OCI-M1 (cell line): ENCODE measurements around the gene FOXB1.

Experiments
- DNase-seq: peaks from one replicate; lab custom pipeline; 2025; lab: John Stamatoyannopoulos, UW

FOXB1 gene

GRCh38 chr15:59998950-59999611 lies 5.0 kb upstream of the FOXB1 start:
- peak; percentile 13 for DNase-seq

DNA sequence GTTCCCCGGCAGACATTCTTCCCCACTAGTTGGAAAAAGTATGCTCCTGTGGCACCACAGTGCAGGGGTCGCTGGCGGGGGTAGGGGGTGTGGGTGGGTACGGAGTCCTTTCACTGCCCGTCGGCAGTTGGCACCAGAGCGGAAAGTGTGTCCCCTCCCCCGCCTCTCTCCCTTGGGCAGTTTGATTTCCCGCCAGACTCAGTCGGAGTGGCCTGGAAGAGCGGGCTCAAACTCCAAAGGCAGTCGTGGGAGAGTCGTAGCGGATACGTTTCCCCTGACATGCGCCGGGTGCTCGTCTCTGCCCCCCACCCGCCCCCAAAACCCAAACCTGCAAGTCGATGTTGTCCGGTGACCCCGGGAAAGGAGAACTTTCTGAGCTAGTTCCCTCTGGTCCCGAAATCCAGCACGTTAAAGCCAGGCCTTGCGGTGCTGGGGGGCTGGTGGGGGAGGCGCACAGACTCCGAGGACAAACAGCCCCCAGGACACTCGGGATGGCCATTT lies 4.4 kb upstream of the FOXB1 start:
- DNase-seq = no peak

DNA sequence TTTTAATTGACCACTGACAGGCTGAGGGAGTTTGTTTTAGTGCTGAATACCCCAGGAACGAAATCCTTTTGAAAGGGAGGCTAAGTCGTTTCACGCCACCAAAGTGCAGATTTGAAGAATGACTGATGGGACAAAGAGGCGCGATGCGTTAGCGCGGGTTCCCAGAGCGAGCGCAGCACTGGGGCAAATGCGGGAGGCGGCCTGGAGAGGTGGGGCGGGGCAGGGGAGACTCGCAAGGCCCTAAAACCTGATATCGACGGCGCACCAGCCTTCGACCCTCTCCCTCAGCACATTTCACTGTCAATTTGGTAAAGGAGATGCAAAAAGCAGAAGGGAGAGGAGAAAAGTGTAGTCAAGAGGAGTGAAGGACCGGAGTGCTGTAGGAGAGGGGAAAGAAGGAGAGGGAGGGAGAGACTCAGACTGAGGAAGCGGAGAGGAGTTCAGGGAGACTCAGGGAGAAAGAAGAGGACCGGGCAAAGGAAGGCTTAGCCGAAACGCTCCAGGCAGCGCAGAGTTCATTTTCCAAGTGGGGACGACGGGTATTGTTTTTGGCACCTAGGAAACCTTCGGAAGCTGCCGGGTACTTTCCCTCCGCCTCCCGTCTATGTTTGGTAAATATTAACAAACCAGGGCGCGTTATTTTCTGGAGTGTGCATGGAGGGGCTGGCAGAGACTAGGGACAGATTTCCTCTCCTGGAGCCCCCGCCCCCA lies 3.8 kb upstream of the FOXB1 start:
- no peak for DNase-seq

- DNase-seq = no peak
Measured at GRCh38 chr15:60000824-60001609, 3.1 kb upstream of the FOXB1 start.

DNA sequence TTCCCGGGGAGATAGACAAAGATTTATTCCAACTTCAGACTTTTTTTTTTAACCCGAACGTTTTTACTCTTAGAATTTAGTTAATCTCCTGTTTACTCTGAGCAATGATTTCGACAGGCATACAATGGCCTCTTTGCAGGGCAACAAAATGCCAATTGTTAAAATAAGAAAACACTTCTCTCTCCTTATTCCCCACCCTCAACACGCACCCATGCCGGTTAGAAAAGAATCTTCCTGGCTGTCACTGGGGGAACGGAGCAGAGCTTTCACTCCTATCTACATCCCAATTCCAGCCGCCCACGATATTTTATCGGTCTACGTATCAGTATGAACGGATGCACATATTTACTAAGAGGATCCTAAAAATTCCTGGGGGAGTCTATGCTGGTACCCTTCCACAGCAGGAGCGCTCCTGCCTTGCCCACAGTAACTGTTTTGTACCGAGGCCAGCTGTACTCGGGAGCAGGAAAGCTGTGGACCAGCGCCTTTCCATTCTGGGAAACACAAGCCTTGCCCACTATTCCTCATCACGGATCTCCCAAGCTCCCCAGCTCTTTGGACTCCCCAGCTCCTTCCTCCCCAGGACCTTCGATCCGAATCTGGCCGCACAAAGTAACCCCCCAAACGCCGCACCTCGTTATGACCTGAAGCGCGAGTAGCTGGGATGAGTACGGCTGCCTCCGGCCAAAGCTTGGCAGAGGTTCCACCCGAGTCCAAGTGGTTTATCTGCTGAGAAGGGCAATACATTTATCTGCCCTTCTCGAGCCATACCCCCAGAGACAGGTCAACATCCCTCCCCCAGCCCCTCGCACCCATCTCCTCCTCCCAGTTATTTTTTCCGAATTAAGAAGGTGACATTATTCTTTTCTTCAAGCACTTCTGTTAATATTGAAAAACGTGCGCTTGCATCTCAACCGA lies 2.2 kb upstream of the FOXB1 start:
- DNase-seq = no peak

- no peak for DNase-seq
Measured at GRCh38 chr15:60002528-60003218, 1.4 kb upstream of the FOXB1 start.

- DNase-seq = no peak
Measured at GRCh38 chr15:60003243-60004008, 685 bp upstream of the FOXB1 start.

DNA sequence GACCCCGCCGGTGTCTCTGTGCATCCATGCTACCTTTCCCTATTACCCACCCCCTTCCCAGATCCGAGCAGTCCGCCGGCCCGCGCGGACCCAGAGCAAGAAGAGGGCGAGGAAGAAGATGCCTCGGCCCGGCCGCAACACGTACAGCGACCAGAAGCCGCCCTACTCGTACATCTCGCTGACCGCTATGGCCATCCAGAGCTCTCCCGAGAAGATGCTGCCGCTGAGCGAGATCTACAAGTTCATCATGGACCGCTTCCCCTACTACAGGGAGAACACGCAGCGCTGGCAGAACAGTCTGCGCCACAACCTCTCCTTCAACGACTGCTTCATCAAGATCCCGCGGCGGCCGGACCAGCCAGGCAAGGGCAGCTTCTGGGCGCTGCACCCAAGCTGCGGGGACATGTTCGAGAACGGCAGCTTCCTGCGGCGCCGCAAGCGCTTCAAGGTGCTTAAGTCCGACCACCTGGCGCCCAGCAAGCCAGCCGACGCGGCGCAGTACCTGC lies 788 bp downstream of the FOXB1 start:
- DNase-seq = no peak

- no peak for DNase-seq
Measured at GRCh38 chr15:60005352-60006202, 1.5 kb downstream of the FOXB1 start.

DNA sequence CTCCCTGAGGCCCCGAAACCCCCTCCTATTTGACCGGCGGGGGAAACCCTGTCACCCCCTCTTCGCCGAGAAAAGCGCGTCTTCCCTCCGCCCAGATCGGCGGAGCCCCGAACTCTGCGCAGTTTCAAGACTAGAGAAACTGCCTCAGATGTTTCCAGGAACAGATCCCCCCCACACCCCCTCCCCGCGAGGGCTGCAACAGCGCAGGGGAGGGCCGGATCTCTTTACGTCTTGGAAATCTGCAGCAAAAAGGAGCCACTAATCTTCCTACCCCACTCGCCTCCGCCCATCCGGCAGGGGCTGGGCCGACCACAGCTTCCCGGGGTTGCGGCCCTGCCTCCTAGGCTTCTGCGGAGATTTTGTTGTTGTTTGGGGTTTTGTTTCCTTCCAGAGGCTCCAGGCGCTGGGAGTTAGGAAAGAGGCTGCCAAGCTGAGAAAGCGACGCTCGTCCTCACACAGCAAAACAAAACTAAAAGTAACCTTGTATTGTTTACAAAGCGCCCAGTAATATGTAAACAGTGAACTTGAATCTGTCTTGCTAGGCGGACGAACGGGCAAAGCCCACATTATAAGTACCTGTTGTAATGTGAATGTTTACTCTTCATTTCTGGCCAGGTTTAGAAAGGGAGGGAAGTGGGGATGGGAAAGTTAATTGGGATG lies 2.2 kb downstream of the FOXB1 start:
- DNase-seq = peak; percentile 92

- DNase-seq = peak; percentile 57
Measured at GRCh38 chr15:60006873-60007272, 2.8 kb downstream of the FOXB1 start.

GRCh38 chr15:60009124-60009960 lies 5.2 kb downstream of the FOXB1 start:
- DNase-seq = peak; percentile 18

DNA sequence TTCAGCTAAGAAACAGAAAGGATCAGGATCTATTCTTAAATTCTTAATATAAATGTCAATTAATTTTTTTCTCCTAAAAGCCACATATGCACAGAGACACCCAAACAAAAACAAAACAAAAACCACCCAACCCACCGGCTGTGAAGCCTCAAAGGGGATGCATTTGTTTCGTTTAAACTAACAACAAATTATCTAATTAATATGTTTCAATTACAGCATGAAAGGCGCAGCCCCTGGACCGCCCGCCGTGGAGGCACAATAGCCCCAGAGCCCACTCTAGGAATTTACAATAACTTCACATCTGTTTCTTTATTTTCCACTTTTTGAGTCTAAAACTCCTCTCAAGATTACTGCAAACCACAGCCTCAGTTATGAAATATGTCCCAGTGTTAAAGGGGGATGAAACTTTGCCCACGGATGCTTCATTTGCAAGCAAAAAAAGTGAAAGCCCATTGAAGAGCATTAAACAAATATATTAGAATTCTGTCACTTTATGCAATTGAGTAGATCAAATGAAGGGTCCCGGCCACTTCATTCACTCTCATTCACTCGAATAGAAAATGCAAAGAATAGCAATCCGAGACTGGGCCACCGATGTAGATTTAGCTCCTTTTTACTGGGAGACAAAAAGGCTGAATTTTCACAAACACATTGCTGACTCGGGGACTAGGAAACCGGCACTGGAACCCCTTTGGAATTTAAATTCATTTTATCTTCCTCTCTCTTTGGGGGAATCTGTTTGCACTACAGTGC lies 6.0 kb downstream of the FOXB1 start:
- DNase-seq = no peak

GRCh38 chr15:60010858-60011257 lies 6.7 kb downstream of the FOXB1 start:
- DNase-seq = no peak

- no peak for DNase-seq
Measured at GRCh38 chr15:60012695-60013094, 8.6 kb downstream of the FOXB1 start.

- DNase-seq = peak; percentile 78
Measured at GRCh38 chr15:60017538-60018520, 13.7 kb downstream of the FOXB1 start.
